ENCODE data around the gene BTG2. TPM values are rescaled to one million over a fixed set of nuclear protein-coding genes. Genes with fewer than 3 reads are reported as not detected.
"Not testable (repeated sequence)": the region's sequence is repeated elsewhere in the genome, so short reads cannot be mapped to it uniquely, and the experiment has no call there.

The BTG2 gene
- total RNA-seq, 1 donor from 2014 or later, result 83.5 TPM

DNA sequence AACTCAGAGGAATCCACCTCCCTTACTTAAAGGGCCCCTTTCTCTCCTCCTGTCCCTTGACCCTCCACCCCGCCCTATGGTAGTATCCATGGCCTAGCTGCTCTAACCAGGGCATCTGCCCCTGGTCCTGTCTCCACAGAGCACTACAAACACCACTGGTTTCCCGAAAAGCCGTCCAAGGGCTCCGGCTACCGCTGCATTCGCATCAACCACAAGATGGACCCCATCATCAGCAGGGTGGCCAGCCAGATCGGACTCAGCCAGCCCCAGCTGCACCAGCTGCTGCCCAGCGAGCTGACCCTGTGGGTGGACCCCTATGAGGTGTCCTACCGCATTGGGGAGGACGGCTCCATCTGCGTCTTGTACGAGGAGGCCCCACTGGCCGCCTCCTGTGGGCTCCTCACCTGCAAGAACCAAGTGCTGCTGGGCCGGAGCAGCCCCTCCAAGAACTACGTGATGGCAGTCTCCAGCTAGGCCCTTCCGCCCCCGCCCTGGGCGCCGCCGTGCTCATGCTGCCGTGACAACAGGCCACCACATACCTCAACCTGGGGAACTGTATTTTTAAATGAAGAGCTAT lies 1.7 kb downstream of the BTG2 start:
- intact Hi-C loops (cut with DNase I), result loop anchor here (5.0 kb wide), 1 partner anchor 35 kb away; no protein-coding TSS in a partner anchor
- DNase-seq (ENCODE audit: low spot score) (peak; percentile 73), ATAC-seq (peak; percentile 0)

DNA sequence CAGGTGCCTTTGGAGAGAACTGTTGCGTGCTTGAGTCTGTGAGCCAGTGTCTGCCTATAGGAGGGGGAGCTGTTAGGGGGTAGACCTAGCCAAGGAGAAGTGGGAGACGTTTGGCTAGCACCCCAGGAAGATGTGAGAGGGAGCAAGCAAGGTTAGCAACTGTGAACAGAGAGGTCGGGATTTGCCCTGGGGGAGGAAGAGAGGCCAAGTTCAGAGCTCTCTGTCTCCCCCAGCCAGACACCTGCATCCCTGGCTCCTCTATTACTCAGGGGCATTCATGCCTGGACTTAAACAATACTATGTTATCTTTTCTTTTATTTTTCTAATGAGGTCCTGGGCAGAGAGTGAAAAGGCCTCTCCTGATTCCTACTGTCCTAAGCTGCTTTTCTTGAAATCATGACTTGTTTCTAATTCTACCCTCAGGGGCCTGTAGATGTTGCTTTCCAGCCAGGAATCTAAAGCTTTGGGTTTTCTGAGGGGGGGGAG lies 2.4 kb downstream of the BTG2 start:
- ATAC-seq, result no peak
- intact Hi-C loops (cut with DNase I), result loop anchor here (5.0 kb wide), 1 partner anchor 35 kb away; no protein-coding TSS in a partner anchor
- no peak for DNase-seq (ENCODE audit: low spot score)

DNA sequence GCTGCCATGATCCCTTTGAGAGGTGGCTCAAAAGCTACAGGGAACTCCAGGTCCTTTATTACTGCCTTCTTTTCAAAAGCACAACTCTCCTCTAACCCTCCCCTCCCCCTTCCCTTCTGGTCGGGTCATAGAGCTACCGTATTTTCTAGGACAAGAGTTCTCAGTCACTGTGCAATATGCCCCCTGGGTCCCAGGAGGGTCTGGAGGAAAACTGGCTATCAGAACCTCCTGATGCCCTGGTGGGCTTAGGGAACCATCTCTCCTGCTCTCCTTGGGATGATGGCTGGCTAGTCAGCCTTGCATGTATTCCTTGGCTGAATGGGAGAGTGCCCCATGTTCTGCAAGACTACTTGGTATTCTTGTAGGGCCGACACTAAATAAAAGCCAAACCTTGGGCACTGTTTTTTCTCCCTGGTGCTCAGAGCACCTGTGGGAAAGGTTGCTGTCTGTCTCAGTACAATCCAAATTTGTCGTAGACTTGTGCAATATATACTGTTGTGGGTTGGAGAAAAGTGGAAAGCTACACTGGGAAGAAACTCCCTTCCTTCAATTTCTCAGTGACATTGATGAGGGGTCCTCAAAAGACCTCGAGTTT lies 3.1 kb downstream of the BTG2 start:
- DNase-seq (ENCODE audit: low spot score), result no peak
- no peak for ATAC-seq
- intact Hi-C loops (cut with DNase I), result loop anchor here (5.0 kb wide), 1 partner anchor 36 kb away; no protein-coding TSS in a partner anchor

DNA sequence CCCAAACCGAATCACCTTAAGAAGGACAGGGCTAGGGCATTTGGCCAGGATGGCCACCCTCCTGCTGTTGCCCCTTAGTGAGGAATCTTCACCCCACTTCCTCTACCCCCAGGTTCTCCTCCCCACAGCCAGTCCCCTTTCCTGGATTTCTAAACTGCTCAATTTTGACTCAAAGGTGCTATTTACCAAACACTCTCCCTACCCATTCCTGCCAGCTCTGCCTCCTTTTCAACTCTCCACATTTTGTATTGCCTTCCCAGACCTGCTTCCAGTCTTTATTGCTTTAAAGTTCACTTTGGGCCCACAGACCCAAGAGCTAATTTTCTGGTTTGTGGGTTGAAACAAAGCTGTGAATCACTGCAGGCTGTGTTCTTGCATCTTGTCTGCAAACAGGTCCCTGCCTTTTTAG lies 3.6 kb downstream of the BTG2 start:
- ATAC-seq, result no peak
- DNase-seq (ENCODE audit: low spot score), result no peak
- intact Hi-C loops (cut with DNase I), result loop anchor here (5.0 kb wide), 1 partner anchor 37 kb away; no protein-coding TSS in a partner anchor

DNA sequence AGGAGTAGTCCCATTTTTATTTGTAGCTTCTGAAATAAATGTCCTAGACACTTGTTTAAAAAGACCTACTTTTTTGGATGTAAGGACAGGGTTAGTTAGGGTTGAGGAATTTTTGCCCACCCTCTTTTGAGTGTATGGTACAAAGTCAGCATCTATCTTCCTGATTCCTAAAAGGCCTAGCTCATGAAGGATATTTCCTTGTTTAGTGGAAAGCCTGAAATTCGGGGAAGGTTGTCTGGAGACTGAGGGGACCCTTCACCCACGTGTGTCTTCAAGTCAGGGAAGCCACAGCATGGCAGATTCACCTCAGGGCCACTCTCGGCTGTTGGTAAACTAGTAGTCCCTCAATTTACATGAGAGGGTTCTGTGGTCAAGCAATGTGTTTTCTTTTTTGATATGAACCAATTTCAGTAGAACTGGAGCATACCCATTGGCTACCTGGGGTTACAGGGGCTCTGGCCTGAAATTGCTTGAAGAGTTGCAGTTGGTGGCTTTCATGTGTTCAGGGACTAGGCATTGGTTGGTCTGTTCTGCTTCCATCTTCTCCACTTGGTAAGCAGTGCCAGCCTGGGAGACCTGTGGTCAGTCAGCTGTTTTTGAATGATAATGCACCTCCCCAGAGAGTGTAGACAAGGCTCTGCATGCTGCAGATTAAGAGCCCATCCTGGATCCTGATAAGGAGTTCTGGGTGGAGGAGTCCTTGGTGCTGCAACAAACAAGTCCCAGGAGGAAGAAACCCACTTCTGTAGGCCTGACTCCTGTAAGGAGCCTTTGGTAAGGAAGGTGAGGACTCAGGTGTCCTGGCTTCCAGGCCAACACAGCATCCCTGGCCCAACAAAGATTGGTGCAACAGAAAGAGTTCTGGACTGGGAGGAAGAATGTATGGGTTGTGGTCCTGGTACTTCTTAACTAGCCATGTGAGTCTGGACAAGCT lies 6.3 kb downstream of the BTG2 start:
- intact Hi-C loops (cut with DNase I), result no loop called here
- ATAC-seq, result no peak
- no peak for DNase-seq (ENCODE audit: low spot score)

DNA sequence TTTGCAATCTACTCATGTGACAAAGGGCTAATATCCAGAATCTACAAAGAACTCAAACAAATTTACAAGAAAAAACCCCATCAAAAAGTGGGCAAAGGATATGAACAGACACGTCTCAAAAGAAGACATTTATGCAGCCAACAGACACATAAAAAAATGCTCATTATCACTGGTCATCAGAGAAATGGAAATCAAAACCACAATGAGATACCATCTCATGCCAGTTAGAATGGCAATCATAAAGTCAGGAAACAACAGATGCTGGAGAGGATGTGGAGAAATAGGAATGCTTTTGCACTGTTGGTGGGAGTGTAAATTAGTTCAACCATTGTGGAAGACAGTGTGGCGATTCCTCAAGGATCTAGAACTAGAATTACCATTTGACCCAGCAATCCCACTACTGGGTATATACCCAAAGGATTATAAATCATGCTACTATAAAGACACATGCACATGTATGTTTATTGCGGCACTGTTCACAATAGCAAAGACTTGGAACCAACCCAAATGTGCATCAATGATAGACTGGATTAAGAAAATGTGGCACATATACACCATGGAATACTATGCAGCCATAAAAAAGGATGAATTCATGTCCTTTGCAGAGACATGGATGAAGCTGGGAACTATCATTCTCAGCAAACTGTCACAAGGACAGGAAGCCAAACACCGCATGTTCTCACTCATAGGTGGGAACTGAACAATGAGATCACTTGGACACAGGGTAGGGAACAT lies 8.9 kb downstream of the BTG2 start:
- intact Hi-C loops (cut with DNase I); DNase-seq (ENCODE audit: low spot score); ATAC-seq: not testable (repeated sequence)

DNA sequence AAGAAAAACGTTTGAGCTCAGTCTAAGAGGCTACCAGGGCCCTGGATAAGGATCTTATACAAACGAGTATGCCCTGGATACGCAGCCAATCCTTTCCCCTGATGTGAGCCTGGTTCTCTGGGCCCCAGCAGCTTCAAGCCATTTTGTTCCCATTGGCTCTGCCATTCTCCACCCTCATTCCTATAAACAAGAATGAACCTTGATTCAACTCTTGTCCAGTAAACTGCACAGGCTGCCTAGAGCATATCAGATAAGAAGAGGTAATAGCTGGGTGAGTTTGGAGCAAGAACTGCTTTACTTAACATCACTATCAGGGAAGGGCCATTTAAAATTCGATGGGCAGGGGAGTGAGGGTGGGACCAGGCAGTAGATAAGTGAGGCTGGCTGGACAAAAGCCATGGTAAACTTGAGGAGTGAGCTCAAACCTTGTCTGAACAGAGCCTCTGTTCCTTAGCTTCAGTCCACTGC lies 11.3 kb downstream of the BTG2 start:
- DNase-seq (ENCODE audit: low spot score) (no peak), ATAC-seq (peak; percentile 50)
- intact Hi-C loops (cut with DNase I), result no loop called here

DNA sequence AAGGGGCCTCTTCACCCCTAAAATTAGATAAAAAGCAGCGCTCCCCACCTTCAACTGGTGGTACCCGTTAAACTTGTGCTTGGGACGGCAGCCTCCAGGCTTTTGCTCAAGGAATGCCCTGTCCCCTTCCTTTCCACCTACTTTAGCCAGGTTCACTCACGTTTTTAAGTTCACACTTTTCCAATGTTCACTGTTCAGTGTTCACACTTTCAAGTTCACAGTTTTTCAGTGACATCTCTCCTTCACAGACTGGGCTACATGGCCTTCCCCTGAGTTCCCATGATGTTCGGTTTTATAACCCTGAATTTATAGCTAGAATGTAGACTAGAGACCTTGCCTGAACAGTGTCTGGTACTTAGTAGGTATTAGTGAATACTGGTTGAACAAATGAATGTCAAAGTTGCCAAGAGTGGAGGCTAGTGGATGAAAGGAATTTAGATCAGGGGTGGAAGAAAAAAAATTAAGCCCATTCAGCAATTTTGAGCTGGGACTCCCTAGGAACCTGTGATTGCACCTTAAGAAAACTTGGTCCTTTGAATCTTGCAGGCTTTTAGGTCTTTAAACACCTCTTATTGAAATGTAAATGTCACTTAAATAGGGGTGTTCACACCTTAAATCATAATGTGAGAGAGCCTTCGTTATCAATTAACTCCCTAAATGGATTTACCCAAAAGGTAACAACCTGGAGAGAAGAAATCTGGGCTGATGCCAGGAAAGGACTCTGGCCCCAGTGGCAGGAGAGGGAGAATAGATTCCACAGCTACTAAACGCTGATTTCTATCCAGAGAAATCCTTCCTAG lies 12.3 kb downstream of the BTG2 start:
- ATAC-seq, result no peak
- intact Hi-C loops (cut with DNase I), result no loop called here
- DNase-seq (ENCODE audit: low spot score), result no peak

DNA sequence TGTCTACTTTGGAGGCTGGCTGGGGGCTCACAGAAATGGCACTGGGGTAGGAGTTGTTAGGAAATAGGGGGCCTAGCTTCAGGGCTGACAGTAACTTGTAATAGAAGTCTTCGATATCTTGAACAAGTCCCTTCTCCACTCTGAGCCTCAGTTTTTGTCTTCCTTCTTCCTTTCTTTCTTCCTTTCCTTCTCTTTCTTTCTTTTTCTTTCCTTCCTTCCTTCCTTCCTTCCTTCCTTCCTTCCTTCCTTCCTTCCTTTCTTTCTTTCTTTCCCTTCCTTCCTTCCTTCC lies 12.9 kb downstream of the BTG2 start:
- DNase-seq (ENCODE audit: low spot score) (no peak), ATAC-seq (no peak)
- intact Hi-C loops (cut with DNase I), result no loop called here

DNA sequence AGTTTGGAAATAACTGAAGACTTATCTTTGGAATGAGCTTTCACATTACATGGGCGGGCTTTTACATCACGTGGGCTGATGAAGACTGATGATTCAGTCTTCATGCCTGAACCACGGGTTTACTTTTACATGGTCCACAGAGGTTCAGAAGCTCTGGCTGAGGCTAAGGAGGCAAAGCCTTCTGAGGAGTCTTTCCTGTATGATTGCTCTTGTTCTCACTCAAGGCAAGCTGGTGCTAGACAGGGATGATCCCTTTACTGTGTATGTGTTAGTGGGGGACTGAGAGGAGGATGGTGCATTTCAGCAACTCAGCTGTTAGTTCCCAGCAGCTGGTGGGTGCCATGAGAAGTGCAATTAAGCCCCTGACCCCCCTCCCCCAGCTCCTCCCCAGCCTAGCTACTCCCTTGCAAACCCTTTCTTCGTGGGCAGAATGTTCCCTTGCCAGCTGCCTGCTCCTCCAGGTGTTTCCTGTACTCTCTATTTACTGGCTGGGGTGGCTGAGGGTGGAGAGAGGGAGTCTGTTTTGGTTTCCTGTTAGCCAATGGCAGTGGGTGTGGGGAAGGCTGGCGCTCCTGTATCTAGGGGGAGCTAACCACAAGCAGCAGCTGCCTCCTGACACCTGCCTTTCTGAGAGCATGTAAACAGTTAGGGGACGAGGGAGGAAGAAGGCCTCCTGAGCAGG lies 15.4 kb downstream of the BTG2 start:
- intact Hi-C loops (cut with DNase I), result no loop called here
- DNase-seq (ENCODE audit: low spot score), result no peak
- peak; percentile 31 for ATAC-seq

DNA sequence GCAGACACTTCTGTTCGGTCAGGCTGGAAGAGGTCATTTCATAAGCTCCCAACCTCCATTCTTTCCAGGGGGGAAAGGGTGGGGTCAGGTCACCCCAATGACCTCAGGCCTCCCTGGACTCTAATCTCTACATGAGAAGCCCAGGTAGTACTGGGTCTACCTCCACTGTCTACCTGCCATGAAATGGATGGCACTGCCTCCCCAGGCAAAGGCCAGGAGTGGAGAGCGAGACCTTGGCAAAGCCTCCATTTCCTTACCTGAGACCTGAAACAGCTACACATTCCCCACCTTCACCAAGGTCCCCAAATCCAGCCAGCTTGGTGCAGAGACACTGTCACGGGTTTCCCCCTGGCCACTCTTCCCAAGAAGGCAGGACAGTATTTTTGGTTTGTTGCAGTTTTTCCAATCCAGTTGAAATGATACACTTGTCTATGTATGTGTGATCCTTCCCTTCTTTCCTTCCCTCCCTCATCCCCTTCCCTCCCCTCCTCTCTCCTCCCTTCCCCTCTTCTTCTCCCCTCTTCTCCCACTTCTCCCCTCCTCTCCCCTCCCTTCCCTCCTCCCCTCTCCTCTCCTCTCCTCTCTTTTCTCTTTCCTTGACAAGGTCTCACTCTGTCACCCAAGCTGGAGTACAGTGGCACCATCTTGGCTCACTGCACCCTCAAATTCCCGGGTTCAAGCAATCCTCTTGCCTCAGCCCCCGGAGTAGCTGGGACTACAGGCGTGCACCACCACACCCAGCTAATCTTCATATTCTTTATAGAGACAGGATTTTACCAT lies 16.1 kb downstream of the BTG2 start:
- ATAC-seq, result no peak

DNA sequence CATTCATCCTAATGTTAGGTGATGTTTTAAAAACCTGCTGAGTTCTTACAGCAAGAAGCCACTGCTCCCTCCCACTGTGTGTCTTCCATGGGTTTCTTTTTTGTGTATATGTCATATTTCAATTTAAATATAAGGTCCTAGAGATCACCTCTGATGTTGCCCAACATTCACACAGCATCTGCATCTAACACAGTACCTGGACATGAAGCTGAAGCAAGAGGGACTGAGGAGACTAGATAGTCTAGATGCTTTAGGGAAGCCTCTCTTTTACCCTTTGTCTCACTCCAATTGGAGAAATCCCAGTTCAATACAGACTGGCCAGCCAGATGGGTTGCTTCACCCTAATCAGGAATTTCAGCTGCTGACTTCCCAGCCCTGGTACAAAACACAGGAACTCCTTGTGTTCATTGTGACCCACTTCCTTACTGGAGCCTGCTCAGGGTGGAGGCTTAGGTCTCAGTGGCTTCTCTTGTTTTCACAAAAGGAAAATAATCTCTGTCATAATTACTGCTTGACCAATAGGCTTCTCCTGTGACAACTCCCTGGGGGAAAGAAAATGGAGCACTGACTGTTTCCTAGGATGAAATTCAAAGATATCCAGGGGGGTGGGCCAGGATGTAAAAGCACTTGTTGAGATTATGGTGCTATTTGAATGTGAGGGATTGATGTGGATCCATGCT lies 17.3 kb downstream of the BTG2 start:
- DNase-seq (ENCODE audit: low spot score), result no peak
- ATAC-seq, result peak; percentile 37
- intact Hi-C loops (cut with DNase I), result no loop called here

More for the DNA sequence above, 16.1 kb downstream of the BTG2 start:
- intact Hi-C loops (cut with DNase I), result no loop called here
- DNase-seq (ENCODE audit: low spot score), result no peak

DNA sequence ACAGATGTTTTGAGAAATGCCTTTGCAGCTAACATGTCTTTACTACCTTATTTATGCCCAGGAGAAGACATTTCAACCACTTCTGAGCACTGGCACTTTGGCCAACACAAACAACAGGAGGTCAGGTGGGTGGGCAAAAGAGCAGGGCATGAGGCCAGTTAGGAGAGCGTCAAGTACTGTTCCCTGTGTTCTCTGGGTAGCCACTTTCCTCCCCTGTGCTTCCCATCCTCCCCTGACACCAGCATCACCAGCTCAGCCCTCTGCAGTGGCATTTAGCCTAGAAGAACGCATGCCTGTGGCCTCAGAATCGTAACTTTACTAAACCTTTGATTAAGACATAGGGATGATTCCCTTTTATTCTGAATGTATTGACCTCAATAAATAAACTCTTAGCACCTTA lies 18.3 kb downstream of the BTG2 start:
- ATAC-seq, result no peak
- DNase-seq (ENCODE audit: low spot score), result no peak
- intact Hi-C loops (cut with DNase I), result no loop called here

DNA sequence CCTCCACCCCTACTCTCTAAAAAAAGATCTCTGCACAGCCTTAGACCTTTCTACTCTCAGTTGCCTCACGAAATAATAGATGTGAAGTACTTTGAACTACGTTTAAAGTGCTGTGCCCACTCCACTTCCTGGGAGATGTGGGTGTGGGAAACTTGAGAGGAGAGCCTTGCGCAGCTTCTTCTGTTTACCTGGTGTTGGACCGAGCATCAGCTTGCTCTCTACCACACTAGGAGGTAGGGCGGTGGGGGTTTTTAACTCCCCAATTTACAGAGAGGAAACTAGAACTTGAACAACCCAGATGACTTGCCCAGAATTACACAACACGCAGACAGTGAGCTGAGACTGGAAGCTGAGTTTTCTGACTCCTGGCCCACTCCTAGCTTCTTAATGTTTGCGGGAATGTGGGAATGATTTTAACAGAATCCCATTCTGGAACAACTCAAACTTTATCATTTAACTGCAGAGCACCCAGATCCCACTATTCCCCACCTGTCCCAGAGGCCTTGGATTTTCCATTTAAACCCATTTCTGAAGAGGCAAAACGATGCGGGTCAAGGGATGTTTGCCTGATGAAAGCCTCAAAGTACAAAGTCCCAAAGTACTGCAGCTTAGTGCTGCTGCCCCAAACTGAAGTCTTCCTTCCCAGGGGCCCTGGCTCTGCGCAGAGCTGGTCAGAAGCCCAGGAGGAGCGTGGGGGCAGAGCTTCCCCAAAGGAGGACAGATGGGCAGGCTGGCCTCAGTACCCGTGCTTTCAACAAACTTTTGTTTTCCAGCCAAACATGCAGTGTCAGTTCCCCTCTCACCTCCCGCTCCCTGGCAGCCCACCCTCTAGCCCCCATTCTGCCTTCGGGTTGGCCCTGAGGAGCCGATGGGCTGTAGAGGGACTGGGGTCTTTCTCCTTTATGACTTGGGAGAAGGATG lies 19.0 kb downstream of the BTG2 start:
- ATAC-seq (peak; percentile 7), DNase-seq (ENCODE audit: low spot score) (no peak)
- intact Hi-C loops (cut with DNase I), result no loop called here

DNA sequence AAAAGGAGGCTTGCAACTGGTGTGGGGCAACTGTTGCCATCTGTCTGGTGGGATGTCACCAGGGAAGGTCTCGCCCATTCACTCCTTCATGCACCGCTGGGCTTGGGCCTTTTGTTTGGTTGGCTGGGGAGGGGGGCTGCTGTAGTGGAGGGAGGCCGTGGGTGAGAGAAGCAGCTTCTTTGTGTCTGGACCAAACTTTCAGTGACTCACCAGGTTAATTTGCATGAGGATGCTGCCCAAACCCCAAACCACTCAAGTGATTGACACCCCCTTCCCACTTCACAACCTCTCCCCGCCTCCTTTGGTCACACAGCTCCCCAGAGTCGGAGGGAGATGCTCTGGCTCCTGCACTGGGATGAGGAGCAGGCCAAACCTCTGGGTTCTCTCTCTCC lies 19.7 kb downstream of the BTG2 start:
- DNase-seq (ENCODE audit: low spot score) (no peak), ATAC-seq (no peak)
- intact Hi-C loops (cut with DNase I), result no loop called here

Data from sciatic nerve (tissue), 2 donors.